WTC11 (cell line): Measurements from ENCODE around the gene SLC38A7. TPM values are rescaled to one million over a fixed set of nuclear protein-coding genes. Genes with fewer than 3 reads are reported as not detected.

Experiments
- ATAC-seq: fragments of 200-7000 bp; cut with Tn5 transposase; 2 replicates; pipeline ENCODE4 v1.10.0; 2021; ENCODE audit warnings: mild to moderate bottlenecking, moderate library complexity
- CTCF ChIA-PET: fragments of 300-600 bp; sonication (Branson Sonifier 250); formaldehyde crosslinking; loops from one replicate; lab custom pipeline; 2021; ENCODE audit warnings: antibody characterized with exemption; lab: Charles Lee
- POLR2A ChIA-PET: fragments of 350-600 bp; sonication (Branson Sonifier 250); formaldehyde crosslinking; loops from one replicate; lab custom pipeline; 2021; ENCODE audit warnings: antibody characterized with exemption; lab: Charles Lee
- DNase-seq: peaks from one replicate; pipeline ENCODE4 v3.0.0; 2021; ENCODE audit warnings: low spot score
- H3K27ac Mint-ChIP-seq: 2 replicates; pipeline ENCODE4 v1.8.0; 2021; ENCODE audit warnings: mixed read lengths
- H3K27me3 Mint-ChIP-seq: 2 replicates; pipeline ENCODE4 v1.8.0; 2021; ENCODE audit warnings: low read depth, mild to moderate bottlenecking, moderate library complexity, mixed read lengths
- H3K36me3 Mint-ChIP-seq: 2 replicates; pipeline ENCODE4 v1.8.0; 2021; ENCODE audit warnings: mixed read lengths
- H3K4me1 Mint-ChIP-seq: 2 replicates; pipeline ENCODE4 v1.8.0; 2022; ENCODE audit warnings: mixed read lengths
- H3K4me3 Mint-ChIP-seq: 2 replicates; pipeline ENCODE4 v1.8.0; 2021; ENCODE audit warnings: mild to moderate bottlenecking, moderate library complexity, mixed read lengths
- H3K9me3 Mint-ChIP-seq: 2 replicates; pipeline ENCODE4 v1.8.0; 2021; ENCODE audit warnings: mixed read lengths
- ATF1 ChIP-seq: sonication (generic); formaldehyde crosslinking; IDR thresholded peaks from 2 replicates; pipeline ENCODE4 v1.8.1; 2023; ENCODE audit warnings: mild to moderate bottlenecking, moderate library complexity, missing genetic modification reagents
- ATF3 ChIP-seq: sonication (generic); formaldehyde crosslinking; conservative IDR thresholded peaks from 2 replicates; pipeline ENCODE4 v1.8.1; 2022; ENCODE audit warnings: mild to moderate bottlenecking, missing genetic modification reagents
- CREB1 ChIP-seq: sonication (generic); formaldehyde crosslinking; IDR thresholded peaks from 2 replicates; pipeline ENCODE4 v1.8.0; 2023; ENCODE audit warnings: mild to moderate bottlenecking, missing genetic modification reagents
- ETV6 ChIP-seq: sonication (generic); formaldehyde crosslinking; IDR thresholded peaks from 2 replicates; pipeline ENCODE4 v1.8.1; 2022; ENCODE audit warnings: mild to moderate bottlenecking, missing genetic modification reagents
- GABPB1 ChIP-seq: sonication (generic); formaldehyde crosslinking; IDR thresholded peaks from 2 replicates; pipeline ENCODE4 v1.8.1; 2023; ENCODE audit warnings: mild to moderate bottlenecking, missing genetic modification reagents
- MYBL2 ChIP-seq: sonication (generic); formaldehyde crosslinking; IDR thresholded peaks from 2 replicates; pipeline ENCODE4 v1.8.1; 2023; ENCODE audit warnings: mild to moderate bottlenecking, moderate library complexity, missing genetic modification reagents
- NR3C1 ChIP-seq: sonication (generic); formaldehyde crosslinking; conservative IDR thresholded peaks from 2 replicates; pipeline ENCODE4 v1.8.1; 2023; ENCODE audit warnings: low read depth, mild to moderate bottlenecking, missing genetic modification reagents
- USF1 ChIP-seq: sonication (generic); formaldehyde crosslinking; IDR thresholded peaks from 2 replicates; pipeline ENCODE4 v1.8.0; 2022; ENCODE audit warnings: mild to moderate bottlenecking, missing genetic modification reagents
- ZBTB21 ChIP-seq: sonication (generic); formaldehyde crosslinking; IDR thresholded peaks from 2 replicates; pipeline ENCODE4 v1.8.1; 2023; ENCODE audit warnings: mild to moderate bottlenecking, missing genetic modification reagents, borderline replicate concordance
- ZBTB43 ChIP-seq: sonication (generic); formaldehyde crosslinking; IDR thresholded peaks from 2 replicates; pipeline ENCODE4 v1.8.1; 2023; ENCODE audit warnings: mild to moderate bottlenecking, missing genetic modification reagents
- ZNF263 ChIP-seq: sonication (generic); formaldehyde crosslinking; IDR thresholded peaks from 2 replicates; pipeline ENCODE4 v1.8.1; 2022; ENCODE audit warnings: low read depth, mild to moderate bottlenecking, moderate library complexity, missing genetic modification reagents
- ZNF317 ChIP-seq: sonication (generic); formaldehyde crosslinking; IDR thresholded peaks from 2 replicates; pipeline ENCODE4 v1.8.1; 2023; ENCODE audit warnings: low read depth, mild to moderate bottlenecking, moderate library complexity, missing genetic modification reagents, borderline replicate concordance
- total RNA-seq: library from RNA; stranded (reverse); gene quantifications from 3 replicates; pipeline ENCODE4 v1.2.3, GENCODE V29; 2021
- TF ChIP-seq, protein P1 (sequence below): sonication (generic); formaldehyde crosslinking; IDR thresholded peaks from 2 replicates; pipeline ENCODE4 v1.8.1; 2022; ENCODE audit warnings: low read depth, missing genetic modification reagents, borderline replicate concordance
- TF ChIP-seq, protein P2 (sequence below): sonication (generic); formaldehyde crosslinking; IDR thresholded peaks from 2 replicates; pipeline ENCODE4 v1.8.1; 2022; ENCODE audit warnings: mild to moderate bottlenecking, missing genetic modification reagents, moderate library complexity, borderline replicate concordance
- TF ChIP-seq, protein P3 (sequence below): sonication (generic); formaldehyde crosslinking; IDR thresholded peaks from 2 replicates; pipeline ENCODE4 v1.8.1; 2022; ENCODE audit warnings: missing genetic modification reagents, borderline replicate concordance
- TF ChIP-seq, protein P4 (sequence below): fragments of 250-450 bp; sonication (Bioruptor Pico); IDR thresholded peaks from 2 replicates; pipeline ENCODE4 v2.1.2; 2022; ENCODE audit warnings: mild to moderate bottlenecking, moderate library complexity
- TF ChIP-seq, protein P5 (sequence below): sonication (generic); formaldehyde crosslinking; IDR thresholded peaks from 2 replicates; pipeline ENCODE4 v1.8.0; 2023; ENCODE audit warnings: missing genetic modification reagents
- TF ChIP-seq, protein P6 (sequence below): sonication (generic); formaldehyde crosslinking; IDR thresholded peaks from 2 replicates; pipeline ENCODE4 v1.8.0; 2022; ENCODE audit warnings: mild to moderate bottlenecking, missing genetic modification reagents

SLC38A7 gene
- total RNA-seq, 1 experiment from 2014 or later, result 23.1 TPM

DNA sequence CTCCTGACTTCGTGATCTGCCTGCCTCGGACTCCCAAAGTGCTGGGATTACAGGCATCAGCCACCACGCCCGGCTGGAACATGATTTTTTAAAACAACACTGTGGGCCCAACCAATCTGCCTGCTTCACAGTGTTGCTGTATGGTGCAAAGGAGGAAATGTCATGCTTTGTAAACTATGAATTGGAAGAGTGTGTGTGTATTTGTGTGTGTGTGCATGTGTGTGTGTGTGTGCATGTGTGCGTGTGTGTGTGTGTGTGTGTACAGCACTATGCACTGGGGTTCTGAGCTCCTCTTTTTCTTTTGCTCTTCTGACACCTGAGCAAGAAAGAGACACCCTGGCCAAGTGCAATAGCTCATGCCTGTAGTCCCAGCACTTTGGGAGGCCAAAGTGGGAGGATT lies 40.5 kb downstream of the SLC38A7 start (continued):
- TF ChIP-seq, protein P1, sequence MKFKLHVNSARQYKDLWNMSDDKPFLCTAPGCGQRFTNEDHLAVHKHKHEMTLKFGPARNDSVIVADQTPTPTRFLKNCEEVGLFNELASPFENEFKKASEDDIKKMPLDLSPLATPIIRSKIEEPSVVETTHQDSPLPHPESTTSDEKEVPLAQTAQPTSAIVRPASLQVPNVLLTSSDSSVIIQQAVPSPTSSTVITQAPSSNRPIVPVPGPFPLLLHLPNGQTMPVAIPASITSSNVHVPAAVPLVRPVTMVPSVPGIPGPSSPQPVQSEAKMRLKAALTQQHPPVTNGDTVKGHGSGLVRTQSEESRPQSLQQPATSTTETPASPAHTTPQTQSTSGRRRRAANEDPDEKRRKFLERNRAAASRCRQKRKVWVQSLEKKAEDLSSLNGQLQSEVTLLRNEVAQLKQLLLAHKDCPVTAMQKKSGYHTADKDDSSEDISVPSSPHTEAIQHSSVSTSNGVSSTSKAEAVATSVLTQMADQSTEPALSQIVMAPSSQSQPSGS (CRISPR knock-in tag), result no peak
- no peak for TF ChIP-seq ETV6 (CRISPR knock-in tag)
- TF ChIP-seq ZNF317 (CRISPR knock-in tag), result no peak
- no peak for TF ChIP-seq CREB1 (CRISPR knock-in tag)

GRCh38 chr16:58640949-58641348 lies 43.6 kb downstream of the SLC38A7 start:
- ATAC-seq (no peak), DNase-seq (no peak)
- Mint-ChIP-seq H3K9me3 (no peaks in the 10 kb centered on the region), H3K27ac (no peak overlapping the region), H3K36me3 (no peaks in the 10 kb centered on the region), H3K4me3 (no peak overlapping the region), H3K27me3 (peaks cover 3% of the 10 kb centered on the region; the same call in 1 of the 2 replicates), H3K4me1 (no peaks in the 10 kb centered on the region)
- ChIA-PET POLR2A (interaction anchor here (0.7 kb wide), 1 partner anchor 55 kb away, joined by 3 read pairs; no protein-coding TSS in a partner anchor), CTCF (interaction anchor here (0.8 to 1.0 kb wide), 3 partner anchors 11 to 129 kb away, joined by 3 to 4 read pairs (median 3); no protein-coding TSS in a partner anchor)
- TF ChIP-seq ATF1, result no peak
- no peak for TF ChIP-seq NR3C1 (CRISPR knock-in tag)
- no peak for TF ChIP-seq ZNF263 (CRISPR knock-in tag)
- TF ChIP-seq, protein P2, sequence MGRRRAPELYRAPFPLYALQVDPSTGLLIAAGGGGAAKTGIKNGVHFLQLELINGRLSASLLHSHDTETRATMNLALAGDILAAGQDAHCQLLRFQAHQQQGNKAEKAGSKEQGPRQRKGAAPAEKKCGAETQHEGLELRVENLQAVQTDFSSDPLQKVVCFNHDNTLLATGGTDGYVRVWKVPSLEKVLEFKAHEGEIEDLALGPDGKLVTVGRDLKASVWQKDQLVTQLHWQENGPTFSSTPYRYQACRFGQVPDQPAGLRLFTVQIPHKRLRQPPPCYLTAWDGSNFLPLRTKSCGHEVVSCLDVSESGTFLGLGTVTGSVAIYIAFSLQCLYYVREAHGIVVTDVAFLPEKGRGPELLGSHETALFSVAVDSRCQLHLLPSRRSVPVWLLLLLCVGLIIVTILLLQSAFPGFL, result no peak
- TF ChIP-seq MYBL2 (CRISPR knock-in tag), result no peak
- no peak for TF ChIP-seq USF1
- TF ChIP-seq, protein P3, sequence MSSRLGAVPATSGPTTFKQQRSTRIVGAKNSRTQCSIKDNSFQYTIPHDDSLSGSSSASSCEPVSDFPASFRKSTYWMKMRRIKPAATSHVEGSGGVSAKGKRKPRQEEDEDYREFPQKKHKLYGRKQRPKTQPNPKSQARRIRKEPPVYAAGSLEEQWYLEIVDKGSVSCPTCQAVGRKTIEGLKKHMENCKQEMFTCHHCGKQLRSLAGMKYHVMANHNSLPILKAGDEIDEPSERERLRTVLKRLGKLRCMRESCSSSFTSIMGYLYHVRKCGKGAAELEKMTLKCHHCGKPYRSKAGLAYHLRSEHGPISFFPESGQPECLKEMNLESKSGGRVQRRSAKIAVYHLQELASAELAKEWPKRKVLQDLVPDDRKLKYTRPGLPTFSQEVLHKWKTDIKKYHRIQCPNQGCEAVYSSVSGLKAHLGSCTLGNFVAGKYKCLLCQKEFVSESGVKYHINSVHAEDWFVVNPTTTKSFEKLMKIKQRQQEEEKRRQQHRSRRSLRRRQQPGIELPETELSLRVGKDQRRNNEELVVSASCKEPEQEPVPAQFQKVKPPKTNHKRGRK (CRISPR knock-in tag), result no peak
- TF ChIP-seq, protein P4, sequence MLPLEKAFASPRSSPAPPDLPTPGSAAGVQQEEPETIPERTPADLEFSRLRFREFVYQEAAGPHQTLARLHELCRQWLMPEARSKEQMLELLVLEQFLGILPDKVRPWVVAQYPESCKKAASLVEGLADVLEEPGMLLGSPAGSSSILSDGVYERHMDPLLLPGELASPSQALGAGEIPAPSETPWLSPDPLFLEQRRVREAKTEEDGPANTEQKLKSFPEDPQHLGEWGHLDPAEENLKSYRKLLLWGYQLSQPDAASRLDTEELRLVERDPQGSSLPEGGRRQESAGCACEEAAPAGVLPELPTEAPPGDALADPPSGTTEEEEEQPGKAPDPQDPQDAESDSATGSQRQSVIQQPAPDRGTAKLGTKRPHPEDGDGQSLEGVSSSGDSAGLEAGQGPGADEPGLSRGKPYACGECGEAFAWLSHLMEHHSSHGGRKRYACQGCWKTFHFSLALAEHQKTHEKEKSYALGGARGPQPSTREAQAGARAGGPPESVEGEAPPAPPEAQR (CRISPR knock-in tag), result no peak
- TF ChIP-seq ZBTB21 (CRISPR knock-in tag), result no peak
- TF ChIP-seq ZBTB43 (CRISPR knock-in tag), result no peak
- TF ChIP-seq ATF3, result no peak
- TF ChIP-seq, protein P5, sequence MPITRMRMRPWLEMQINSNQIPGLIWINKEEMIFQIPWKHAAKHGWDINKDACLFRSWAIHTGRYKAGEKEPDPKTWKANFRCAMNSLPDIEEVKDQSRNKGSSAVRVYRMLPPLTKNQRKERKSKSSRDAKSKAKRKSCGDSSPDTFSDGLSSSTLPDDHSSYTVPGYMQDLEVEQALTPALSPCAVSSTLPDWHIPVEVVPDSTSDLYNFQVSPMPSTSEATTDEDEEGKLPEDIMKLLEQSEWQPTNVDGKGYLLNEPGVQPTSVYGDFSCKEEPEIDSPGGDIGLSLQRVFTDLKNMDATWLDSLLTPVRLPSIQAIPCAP (CRISPR knock-in tag), result no peak
- no peak for TF ChIP-seq GABPB1 (CRISPR knock-in tag)
- TF ChIP-seq, protein P6, sequence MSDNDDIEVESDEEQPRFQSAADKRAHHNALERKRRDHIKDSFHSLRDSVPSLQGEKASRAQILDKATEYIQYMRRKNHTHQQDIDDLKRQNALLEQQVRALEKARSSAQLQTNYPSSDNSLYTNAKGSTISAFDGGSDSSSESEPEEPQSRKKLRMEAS (CRISPR knock-in tag), result no peak
